Mucosa of rectum (tissue), 2 donors: Measurements from ENCODE around the gene PPP2R5C.

Source experiments
- H3K27ac ChIP-seq, 2 donors: one replicate each; pipeline ENCODE4 v1.7.0; 2013; ENCODE audit warnings: inconsistent platforms in 2 of 2, low read depth in 2 of 2, low read length in 2 of 2
- H3K27me3 ChIP-seq, 2 donors: one replicate each; pipeline ENCODE4 v1.7.0; 2013; ENCODE audit warnings: low read length in 2 of 2; ENCODE audit not compliant: control insufficient read depth in 2 of 2, insufficient read depth in 2 of 2
- H3K36me3 ChIP-seq, 2 donors: one replicate each; pipeline ENCODE4 v1.7.0; 2013; ENCODE audit warnings: low read length in 2 of 2; ENCODE audit not compliant: control insufficient read depth in 2 of 2, insufficient read depth in 2 of 2
- H3K4me1 ChIP-seq, 2 donors: one replicate each; pipeline ENCODE4 v1.7.0; 2013; ENCODE audit warnings: low read length in 2 of 2, mild to moderate bottlenecking in 1 of 2; ENCODE audit not compliant: control insufficient read depth in 2 of 2, insufficient read depth in 2 of 2
- H3K4me3 ChIP-seq, 2 donors: one replicate each; pipeline ENCODE4 v1.7.0; 2013; ENCODE audit warnings: low read length in 2 of 2
- H3K9ac ChIP-seq, 2 donors: one replicate each; pipeline ENCODE4 v1.7.0; 2013; ENCODE audit warnings: low read length in 2 of 2, low read depth in 1 of 2, mild to moderate bottlenecking in 1 of 2
- H3K9me3 ChIP-seq, 2 donors: one replicate each; pipeline ENCODE4 v1.7.0; 2013; ENCODE audit warnings: low read length in 2 of 2; ENCODE audit not compliant: control insufficient read depth in 2 of 2
- donor health status: healthy.
- donor health status: Normal muscosa, but diverticular disease.

The PPP2R5C gene

DNA sequence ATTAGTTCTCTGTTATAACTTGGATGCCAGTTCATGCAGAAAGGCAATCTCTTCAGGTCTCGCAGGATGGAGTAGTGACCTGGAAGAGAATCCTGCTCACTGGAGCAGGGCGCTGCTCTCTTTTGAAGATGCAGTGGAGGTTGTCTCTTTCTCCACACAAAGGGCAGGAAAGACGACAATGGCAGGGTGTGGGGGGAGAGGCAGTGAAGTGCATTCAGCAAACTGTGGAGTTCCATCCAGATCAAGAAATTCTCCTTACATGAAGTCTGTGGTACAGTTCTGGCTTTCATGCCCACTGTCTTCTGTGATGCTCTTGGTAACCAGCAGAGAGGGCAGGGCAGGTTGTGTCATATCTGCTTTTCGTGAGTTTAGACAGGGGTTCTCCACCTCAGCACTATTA is 6.6 kb upstream of the PPP2R5C start:
- peaks cover 0 to 1% of the 10 kb centered on the region in 2 donors for H3K27me3 ChIP-seq

DNA sequence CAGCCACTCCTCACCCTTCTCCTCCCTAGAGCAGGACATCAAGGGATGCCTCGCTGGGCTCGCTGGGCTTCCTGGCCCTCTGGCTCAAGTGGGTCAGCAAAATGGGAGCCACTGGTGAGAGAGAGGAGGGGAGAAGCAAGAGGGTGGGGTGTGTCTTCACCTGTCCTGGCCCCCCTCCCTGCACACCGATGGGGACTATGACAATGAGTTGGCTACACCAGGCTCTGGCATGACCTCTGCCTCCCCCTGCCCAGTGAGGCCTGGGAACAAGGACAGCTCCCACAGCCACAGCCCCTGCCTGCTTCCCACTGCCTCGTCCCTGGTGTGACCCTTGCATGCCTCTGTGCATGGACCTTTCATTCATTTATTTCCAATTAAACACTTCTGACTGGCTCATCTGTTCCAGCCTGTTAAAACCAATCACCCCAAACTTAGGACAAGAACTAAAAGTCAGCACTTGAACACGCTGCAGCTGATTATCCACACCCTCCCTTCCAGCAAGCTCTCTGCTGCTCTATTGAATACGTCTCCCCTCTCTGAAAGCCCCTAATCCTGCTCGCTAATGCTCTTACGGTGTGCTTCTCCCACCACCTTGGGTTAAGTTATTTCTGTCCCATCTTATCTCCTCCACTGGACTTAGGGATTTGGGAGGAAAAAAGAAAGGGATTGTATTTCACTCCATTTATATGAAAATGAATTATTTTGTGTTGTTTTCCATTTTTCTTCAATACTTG is 5.8 kb upstream of the PPP2R5C start:
- Histone ChIP-seq H3K27ac (no peak overlapping the region), H3K27me3 (peaks cover 0 to 1% of the 10 kb centered on the region in 2 donors), H3K4me1 (peaks cover 4% of the 10 kb centered on the region in 2 donors), H3K36me3 (no peaks in the 10 kb centered on the region), H3K9me3 (no peaks in the 10 kb centered on the region), H3K9ac (no peak overlapping the region), H3K4me3 (no peak overlapping the region)

More for the DNA sequence above, 6.6 kb upstream of the PPP2R5C start:
- Histone ChIP-seq H3K4me1 (peaks cover under 1 to 2% of the 10 kb centered on the region in 2 donors), H3K27ac (no peak overlapping the region), H3K9me3 (no peaks in the 10 kb centered on the region), H3K4me3 (no peak overlapping the region), H3K36me3 (no peaks in the 10 kb centered on the region), H3K9ac (no peak overlapping the region)

DNA sequence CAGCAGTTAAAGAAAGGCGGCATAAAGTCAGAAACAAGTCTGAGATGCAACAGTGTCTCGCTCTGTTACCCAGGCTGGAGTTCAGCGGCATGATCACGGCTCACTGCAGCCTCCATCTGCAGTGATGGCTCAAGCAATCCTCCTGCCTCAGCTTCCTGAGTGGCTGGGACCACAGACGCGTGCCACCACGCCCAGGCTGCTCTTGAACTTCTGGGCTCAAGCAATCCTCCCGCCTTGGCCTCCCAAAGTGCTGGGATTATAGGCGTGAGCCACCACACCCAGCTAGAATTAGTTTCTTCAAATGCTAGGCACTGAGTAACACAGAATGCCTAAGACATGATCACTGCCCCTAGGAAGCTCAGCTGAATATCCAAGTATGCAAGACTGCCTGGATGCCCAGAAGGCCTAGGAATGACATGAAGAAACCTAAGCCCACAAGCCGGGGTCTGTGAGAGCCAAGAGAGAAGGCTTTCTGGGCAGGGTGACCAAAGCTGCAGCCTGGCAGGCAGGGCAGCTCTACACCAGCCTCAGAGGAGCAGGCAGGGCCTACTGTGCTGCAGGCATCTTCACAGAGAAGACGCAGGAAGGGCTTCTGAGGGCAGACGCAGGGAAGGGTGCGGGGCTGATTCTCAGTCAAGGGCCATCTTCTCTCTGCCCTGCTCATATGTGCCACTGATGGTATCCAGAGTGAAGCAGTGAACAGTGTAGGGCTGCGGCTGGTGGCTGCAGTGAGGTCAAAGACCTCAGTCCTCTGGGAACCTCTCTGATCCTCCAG is 4.3 kb upstream of the PPP2R5C start:
- Histone ChIP-seq H3K9ac (no peak overlapping the region), H3K27me3 (peaks cover 0 to 1% of the 10 kb centered on the region in 2 donors), H3K4me1 (peaks cover 4 to 5% of the 10 kb centered on the region in 2 donors), H3K4me3 (no peak overlapping the region), H3K36me3 (no peaks in the 10 kb centered on the region), H3K9me3 (no peaks in the 10 kb centered on the region), H3K27ac (no peak overlapping the region)

DNA sequence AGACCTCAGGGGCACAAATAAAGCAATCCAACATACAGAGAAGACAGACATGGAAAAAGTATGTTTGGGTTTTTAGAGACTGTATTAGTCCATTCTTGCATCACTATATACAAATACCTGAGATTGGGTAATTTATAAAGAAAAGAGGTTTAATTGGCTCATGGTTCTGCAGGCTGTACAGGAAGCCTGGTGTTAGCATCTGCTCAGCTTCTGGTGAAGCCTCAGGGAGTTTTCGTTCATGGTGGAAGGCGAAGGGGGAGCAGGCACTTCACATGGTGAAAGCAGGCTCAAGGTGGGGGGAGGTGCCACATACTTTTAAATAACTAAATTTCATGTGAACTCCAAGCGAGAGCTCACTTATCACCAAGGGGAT is 3.7 kb upstream of the PPP2R5C start:
- H3K27me3 ChIP-seq = peaks cover 0 to 1% of the 10 kb centered on the region in 2 donors
- H3K9ac ChIP-seq = no peak overlapping the region
- H3K4me3 ChIP-seq = no peak overlapping the region
- peaks cover 8 to 11% of the 10 kb centered on the region in 2 donors for H3K4me1 ChIP-seq
- no peak overlapping the region for H3K27ac ChIP-seq
- H3K36me3 ChIP-seq = no peaks in the 10 kb centered on the region
- no peaks in the 10 kb centered on the region for H3K9me3 ChIP-seq

DNA sequence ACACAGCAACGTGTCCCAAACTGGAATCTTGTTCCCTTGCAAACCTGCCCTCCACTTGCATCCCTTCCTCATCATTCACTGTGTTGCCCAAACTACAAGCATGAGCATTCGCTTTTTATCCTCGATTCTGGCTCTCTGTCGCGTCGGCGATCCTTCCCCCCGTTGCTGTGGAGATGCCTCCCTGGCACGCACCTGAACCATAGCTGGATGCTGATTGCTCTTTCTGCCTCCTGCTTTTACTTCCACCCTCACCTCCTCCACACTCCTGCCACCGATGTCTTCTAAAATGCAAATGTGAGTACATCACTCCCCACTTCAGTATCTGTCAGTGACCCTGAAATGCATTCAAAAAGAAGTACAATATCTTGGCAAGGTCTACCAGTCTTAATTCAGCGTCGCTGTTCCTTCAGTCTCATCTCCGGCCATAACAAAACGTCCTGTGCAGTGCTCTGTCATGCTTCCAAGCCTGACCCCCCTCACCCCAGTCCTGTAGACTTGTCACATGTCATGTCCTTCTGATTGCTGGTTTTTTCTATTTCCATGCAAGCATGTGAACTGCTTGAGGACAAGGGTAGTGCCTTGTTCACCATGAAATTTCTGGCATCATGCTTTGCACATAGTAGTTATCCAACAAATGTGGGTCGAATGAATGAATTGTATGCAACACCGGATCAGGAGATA is 2.5 kb upstream of the PPP2R5C start:
- Histone ChIP-seq H3K9ac (no peak overlapping the region), H3K36me3 (no peaks in the 10 kb centered on the region), H3K27ac (no peak overlapping the region), H3K9me3 (no peaks in the 10 kb centered on the region), H3K27me3 (peaks cover 0 to 1% of the 10 kb centered on the region in 2 donors), H3K4me3 (no peak overlapping the region), H3K4me1 (peaks cover 16 to 20% of the 10 kb centered on the region in 2 donors)

DNA sequence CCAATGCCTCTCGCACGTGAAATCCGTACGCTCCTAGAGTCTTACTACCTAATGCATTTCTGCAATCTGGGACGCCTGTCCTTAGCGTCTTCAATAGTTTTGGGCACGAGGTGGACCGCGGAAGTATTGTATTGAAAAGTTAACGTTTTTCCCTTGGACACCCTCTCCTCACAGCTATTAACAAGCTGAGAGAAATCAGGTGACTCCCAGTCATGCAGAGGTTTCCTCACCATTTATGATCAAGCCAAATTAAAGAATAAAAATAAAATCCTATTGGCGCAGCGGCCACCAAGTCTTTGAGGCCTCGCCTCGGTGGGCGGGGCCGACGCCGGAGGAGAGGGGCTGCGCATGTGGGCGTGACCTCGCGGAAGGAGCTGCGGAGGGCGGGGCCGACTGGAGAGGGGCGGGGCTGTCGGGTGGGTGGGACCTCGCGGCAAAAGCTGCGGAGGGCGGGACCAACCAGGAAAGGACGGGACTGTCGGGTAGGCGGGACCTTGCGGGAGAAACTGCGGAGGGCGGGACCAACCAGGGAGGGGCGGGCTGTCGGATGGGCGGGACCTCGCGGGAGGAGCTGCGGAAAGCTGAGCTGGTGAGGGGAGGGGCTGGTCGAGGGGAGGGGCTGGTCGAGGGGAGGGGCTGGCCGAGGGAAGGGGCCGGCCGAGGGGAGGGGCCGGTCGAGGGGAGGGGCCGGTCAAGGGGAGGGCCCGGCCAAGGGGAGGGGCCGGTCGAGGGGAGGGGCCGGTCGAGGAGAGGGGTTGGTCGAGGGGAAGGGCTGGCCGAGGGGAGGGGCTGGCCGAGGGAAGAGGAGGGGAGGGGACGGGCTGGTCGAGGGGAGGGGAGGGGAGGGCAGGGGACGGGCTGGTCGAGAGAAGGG is 1.1 kb upstream of the PPP2R5C start:
- Histone ChIP-seq H3K9me3 (no peaks in the 10 kb centered on the region), H3K4me1 (peaks cover 18 to 28% of the 10 kb centered on the region in 2 donors), H3K36me3 (no peaks in the 10 kb centered on the region), H3K27ac (peak overlapping the region; percentile 94 to 100), H3K27me3 (peaks cover 0 to 1% of the 10 kb centered on the region in 2 donors), H3K9ac (peak overlapping the region in 1 of 2 donors; percentile 1), H3K4me3 (peak overlapping the region; percentile 67 to 85)

DNA sequence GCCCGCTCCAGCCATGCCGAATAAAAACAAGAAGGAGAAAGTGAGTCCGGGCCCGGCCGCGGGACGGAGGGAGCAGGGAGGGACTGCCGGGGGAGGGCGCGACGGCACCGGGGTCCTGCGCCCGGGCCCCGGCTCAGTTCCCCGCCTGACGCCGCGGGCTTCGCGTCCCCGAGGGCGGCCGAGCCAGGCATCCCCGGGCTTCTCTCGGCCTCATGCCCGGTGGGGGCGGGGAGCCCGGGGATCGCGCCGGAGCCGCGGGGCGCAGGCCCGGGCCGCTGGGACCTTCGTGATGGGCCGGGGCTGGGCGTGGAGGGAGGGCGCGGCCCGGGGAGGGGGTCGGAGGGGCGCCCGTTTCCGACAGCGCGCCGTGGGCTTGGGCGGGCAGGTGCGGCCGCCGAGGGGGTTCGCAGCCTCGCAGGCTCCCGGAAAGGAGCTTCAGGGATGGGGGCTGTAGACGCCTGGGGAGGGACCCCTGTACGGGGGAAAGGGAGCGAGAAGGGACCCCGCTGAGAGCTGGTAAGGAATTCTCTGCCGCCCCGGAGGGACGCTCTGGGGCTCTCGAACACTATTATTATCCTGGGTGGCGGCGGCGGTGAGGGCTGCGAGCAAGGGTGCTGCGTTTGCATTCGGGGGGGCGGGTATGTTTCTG is 496 bp downstream of the PPP2R5C start:
- Histone ChIP-seq H3K9ac (peak overlapping the region; percentile 63 to 77), H3K27ac (peak overlapping the region; percentile 74 to 76), H3K27me3 (no peaks in the 10 kb centered on the region), H3K36me3 (peaks cover 0 to 5% of the 10 kb centered on the region in 2 donors), H3K9me3 (no peaks in the 10 kb centered on the region), H3K4me3 (peak overlapping the region; percentile 67 to 72), H3K4me1 (peaks cover 18 to 28% of the 10 kb centered on the region in 2 donors)

DNA sequence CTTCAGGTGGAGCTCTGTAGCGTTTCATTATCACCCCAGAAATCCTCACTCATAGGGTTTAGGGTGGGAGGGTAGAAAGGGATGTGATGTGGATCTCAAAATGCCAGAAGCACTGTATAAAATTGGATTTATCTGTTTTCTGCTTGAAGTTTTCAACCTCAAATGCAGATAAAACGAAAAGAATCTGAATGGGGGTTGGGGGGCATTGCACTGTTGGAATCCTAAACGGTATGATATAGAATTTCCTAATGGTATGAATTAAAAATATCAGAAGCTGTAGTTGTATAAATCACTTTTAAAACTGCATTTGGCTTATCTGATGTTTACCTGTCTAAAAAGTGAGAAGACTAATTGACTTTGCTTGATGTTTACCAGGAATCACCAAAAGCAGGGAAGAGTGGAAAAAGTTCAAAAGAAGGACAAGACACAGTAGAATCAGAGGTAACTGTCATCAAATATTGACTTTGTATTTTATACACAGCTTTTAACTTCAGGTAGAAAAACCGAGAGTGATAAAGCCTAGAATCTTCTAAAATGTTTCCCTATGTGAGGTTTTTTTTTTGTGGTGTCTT is 1.1 kb downstream of the PPP2R5C start:
- peaks cover 0 to 5% of the 10 kb centered on the region in 2 donors for H3K36me3 ChIP-seq
- peak overlapping the region; percentile 8 to 77 for H3K9ac ChIP-seq
- no peaks in the 10 kb centered on the region for H3K27me3 ChIP-seq
- H3K4me3 ChIP-seq = peak overlapping the region; percentile 67 to 72
- H3K9me3 ChIP-seq = no peaks in the 10 kb centered on the region
- peak overlapping the region; percentile 74 to 76 for H3K27ac ChIP-seq
- peaks cover 18 to 28% of the 10 kb centered on the region in 2 donors for H3K4me1 ChIP-seq
